Measurements from ENCODE around the gene OCSTAMP.

OCSTAMP gene

GRCh38 chr20:46550461-46550860, at the start of gene OCSTAMP:
OCSTAMP (minus strand) TSS chr20:46550654; CDS start chr20:46550560, 94 bp downstream.
- H3K4me1 ChIP-seq (ENCODE audit: control insufficient read depth, insufficient read depth, low read length), result no peaks in the 10 kb centered on the region
- no peaks in the 10 kb centered on the region for H3K36me3 ChIP-seq (ENCODE audit: control insufficient read depth, insufficient read depth, low read length, severe bottlenecking)
- no peak for DNase-seq (ENCODE audit: low read depth)
- no peak within 1 kb of the TSS for H3K4me3 ChIP-seq (ENCODE audit: low read length)
- H3K9ac ChIP-seq (ENCODE audit: low read length), result no peak within 1 kb of the TSS
- peaks cover 7% of the 10 kb centered on the region for H3K27me3 ChIP-seq (replicated peaks; ENCODE audit: control insufficient read depth, insufficient read depth, low read length)
- no peaks in the 10 kb centered on the region for H3K9me3 ChIP-seq (ENCODE audit: control insufficient read depth, low read length)

- no peaks in the 10 kb centered on the region for H3K36me3 ChIP-seq (ENCODE audit: control insufficient read depth, insufficient read depth, low read length, severe bottlenecking)
- no peaks in the 10 kb centered on the region for H3K4me1 ChIP-seq (ENCODE audit: control insufficient read depth, insufficient read depth, low read length)
- no peaks in the 10 kb centered on the region for H3K27me3 ChIP-seq (replicated peaks; ENCODE audit: control insufficient read depth, insufficient read depth, low read length)
- H3K4me3 ChIP-seq (ENCODE audit: low read length), result no peak overlapping the region
- no peak overlapping the region for H3K9ac ChIP-seq (ENCODE audit: low read length)
- no peaks in the 10 kb centered on the region for H3K9me3 ChIP-seq (ENCODE audit: control insufficient read depth, low read length)
- no peak for DNase-seq (ENCODE audit: low read depth)
Measured at GRCh38 chr20:46599227-46599987, 49.0 kb upstream of the OCSTAMP start.

GRCh38 chr20:46595933-46596332, 45.5 kb upstream of the OCSTAMP start:
- no peak overlapping the region for H3K4me3 ChIP-seq (ENCODE audit: low read length)
- H3K9ac ChIP-seq (ENCODE audit: low read length), result no peak overlapping the region
- no peaks in the 10 kb centered on the region for H3K9me3 ChIP-seq (ENCODE audit: control insufficient read depth, low read length)
- H3K27me3 ChIP-seq (replicated peaks; ENCODE audit: control insufficient read depth, insufficient read depth, low read length), result no peaks in the 10 kb centered on the region
- no peaks in the 10 kb centered on the region for H3K36me3 ChIP-seq (ENCODE audit: control insufficient read depth, insufficient read depth, low read length, severe bottlenecking)
- no peak for DNase-seq (ENCODE audit: low read depth)
- H3K4me1 ChIP-seq (ENCODE audit: control insufficient read depth, insufficient read depth, low read length), result no peaks in the 10 kb centered on the region

GRCh38 chr20:46594725-46595124, 44.3 kb upstream of the OCSTAMP start:
- H3K9me3 ChIP-seq (ENCODE audit: control insufficient read depth, low read length), result no peaks in the 10 kb centered on the region
- no peak overlapping the region for H3K4me3 ChIP-seq (ENCODE audit: low read length)
- H3K4me1 ChIP-seq (ENCODE audit: control insufficient read depth, insufficient read depth, low read length), result no peaks in the 10 kb centered on the region
- H3K27me3 ChIP-seq (replicated peaks; ENCODE audit: control insufficient read depth, insufficient read depth, low read length), result no peaks in the 10 kb centered on the region
- no peak overlapping the region for H3K9ac ChIP-seq (ENCODE audit: low read length)
- H3K36me3 ChIP-seq (ENCODE audit: control insufficient read depth, insufficient read depth, low read length, severe bottlenecking), result no peaks in the 10 kb centered on the region
- no peak for DNase-seq (ENCODE audit: low read depth)

- Histone ChIP-seq H3K9ac (ENCODE audit: low read length) (no peak overlapping the region), H3K27me3 (replicated peaks; ENCODE audit: control insufficient read depth, insufficient read depth, low read length) (no peaks in the 10 kb centered on the region), H3K4me3 (ENCODE audit: low read length) (no peak overlapping the region), H3K36me3 (ENCODE audit: control insufficient read depth, insufficient read depth, low read length, severe bottlenecking) (no peaks in the 10 kb centered on the region), H3K9me3 (ENCODE audit: control insufficient read depth, low read length) (no peaks in the 10 kb centered on the region), H3K4me1 (ENCODE audit: control insufficient read depth, insufficient read depth, low read length) (no peaks in the 10 kb centered on the region)
- no peak for DNase-seq (ENCODE audit: low read depth)
Measured at GRCh38 chr20:46592580-46593362, 42.3 kb upstream of the OCSTAMP start.

- Histone ChIP-seq H3K9ac (ENCODE audit: low read length) (no peak overlapping the region), H3K4me3 (ENCODE audit: low read length) (no peak overlapping the region), H3K27me3 (replicated peaks; ENCODE audit: control insufficient read depth, insufficient read depth, low read length) (no peaks in the 10 kb centered on the region), H3K36me3 (ENCODE audit: control insufficient read depth, insufficient read depth, low read length, severe bottlenecking) (no peaks in the 10 kb centered on the region), H3K9me3 (ENCODE audit: control insufficient read depth, low read length) (no peaks in the 10 kb centered on the region), H3K4me1 (ENCODE audit: control insufficient read depth, insufficient read depth, low read length) (no peaks in the 10 kb centered on the region)
- no peak for DNase-seq (ENCODE audit: low read depth)
Measured at GRCh38 chr20:46590443-46590842, 40.0 kb upstream of the OCSTAMP start.

GRCh38 chr20:46588532-46589511, 38.4 kb upstream of the OCSTAMP start:
- Histone ChIP-seq H3K4me3 (ENCODE audit: low read length) (no peak overlapping the region), H3K9ac (ENCODE audit: low read length) (no peak overlapping the region), H3K36me3 (ENCODE audit: control insufficient read depth, insufficient read depth, low read length, severe bottlenecking) (no peaks in the 10 kb centered on the region), H3K27me3 (replicated peaks; ENCODE audit: control insufficient read depth, insufficient read depth, low read length) (no peaks in the 10 kb centered on the region), H3K9me3 (ENCODE audit: control insufficient read depth, low read length) (no peaks in the 10 kb centered on the region), H3K4me1 (ENCODE audit: control insufficient read depth, insufficient read depth, low read length) (no peaks in the 10 kb centered on the region)
- DNase-seq (ENCODE audit: low read depth), result no peak

- H3K9ac ChIP-seq (ENCODE audit: low read length), result no peak overlapping the region
- H3K27me3 ChIP-seq (replicated peaks; ENCODE audit: control insufficient read depth, insufficient read depth, low read length), result no peaks in the 10 kb centered on the region
- H3K9me3 ChIP-seq (ENCODE audit: control insufficient read depth, low read length), result no peaks in the 10 kb centered on the region
- H3K36me3 ChIP-seq (ENCODE audit: control insufficient read depth, insufficient read depth, low read length, severe bottlenecking), result no peaks in the 10 kb centered on the region
- no peak overlapping the region for H3K4me3 ChIP-seq (ENCODE audit: low read length)
- no peak for DNase-seq (ENCODE audit: low read depth)
- no peaks in the 10 kb centered on the region for H3K4me1 ChIP-seq (ENCODE audit: control insufficient read depth, insufficient read depth, low read length)
Measured at GRCh38 chr20:46587986-46588385, 37.5 kb upstream of the OCSTAMP start.

- no peaks in the 10 kb centered on the region for H3K9me3 ChIP-seq (ENCODE audit: control insufficient read depth, low read length)
- DNase-seq (ENCODE audit: low read depth), result no peak
- no peaks in the 10 kb centered on the region for H3K27me3 ChIP-seq (replicated peaks; ENCODE audit: control insufficient read depth, insufficient read depth, low read length)
- H3K4me3 ChIP-seq (ENCODE audit: low read length), result no peak overlapping the region
- H3K4me1 ChIP-seq (ENCODE audit: control insufficient read depth, insufficient read depth, low read length), result no peaks in the 10 kb centered on the region
- no peak overlapping the region for H3K9ac ChIP-seq (ENCODE audit: low read length)
- no peaks in the 10 kb centered on the region for H3K36me3 ChIP-seq (ENCODE audit: control insufficient read depth, insufficient read depth, low read length, severe bottlenecking)
Measured at GRCh38 chr20:46586724-46587123, 36.3 kb upstream of the OCSTAMP start.

- DNase-seq (ENCODE audit: low read depth), result no peak
- H3K27me3 ChIP-seq (replicated peaks; ENCODE audit: control insufficient read depth, insufficient read depth, low read length), result no peaks in the 10 kb centered on the region
- H3K4me3 ChIP-seq (ENCODE audit: low read length), result no peak overlapping the region
- H3K4me1 ChIP-seq (ENCODE audit: control insufficient read depth, insufficient read depth, low read length), result peaks cover 4% of the 10 kb centered on the region
- no peaks in the 10 kb centered on the region for H3K36me3 ChIP-seq (ENCODE audit: control insufficient read depth, insufficient read depth, low read length, severe bottlenecking)
- H3K9me3 ChIP-seq (ENCODE audit: control insufficient read depth, low read length), result no peaks in the 10 kb centered on the region
- no peak overlapping the region for H3K9ac ChIP-seq (ENCODE audit: low read length)
Measured at GRCh38 chr20:46584508-46584907, 34.1 kb upstream of the OCSTAMP start.
